Tibial nerve (tissue), 4 donors: Measurements from ENCODE around the gene STN1. TPM values are rescaled to one million over a fixed set of nuclear protein-coding genes. Genes with fewer than 3 reads are reported as not detected.

ENCODE experiments used
- DNase-seq, 2 donors: peaks; one replicate each; pipeline ENCODE4 v3.0.0-alpha.2; 2019; ENCODE audit warnings: low spot score in 2 of 2
- H3K27ac ChIP-seq, 4 donors: fragments of 200-600 bp; sonication (generic) in 3 of 4; one replicate each; pipeline ENCODE4 v1.5.1; 2017 to 2019; ENCODE audit warnings: mild to moderate bottlenecking in 1 of 4
- H3K27me3 ChIP-seq, 2 donors: fragments of 200-600 bp; sonication (generic) in 1 of 2; one replicate each; pipeline versions ENCODE4 v1.5.1 to v1.6.0; 2017 to 2019
- H3K36me3 ChIP-seq, 3 donors: fragments of 200-600 bp; sonication (generic); one replicate each; pipeline ENCODE4 v1.5.1; 2018 to 2019
- H3K4me1 ChIP-seq, 4 donors: fragments of 200-600 bp; sonication (generic) in 3 of 4; one replicate each; pipeline ENCODE4 v1.5.1; 2017 to 2019
- H3K4me3 ChIP-seq, 4 donors: fragments of 200-600 bp; sonication (generic) in 3 of 4; one replicate each; pipeline ENCODE4 v1.5.1; 2017 to 2019; ENCODE audit warnings: mild to moderate bottlenecking in 1 of 4, moderate library complexity in 1 of 4
- H3K9me3 ChIP-seq, 4 donors: fragments of 200-600 bp; sonication (generic) in 3 of 4; one replicate each; pipeline ENCODE4 v1.5.1; 2017 to 2019
- EP300 ChIP-seq, 2 donors: sonication (generic); formaldehyde crosslinking; IDR thresholded peaks; one replicate each; pipeline ENCODE4 v1.6.1; 2017; ENCODE audit warnings: antibody characterized with exemption in 2 of 2, mild to moderate bottlenecking in 1 of 2
- POLR2A ChIP-seq, 2 donors: fragments of 450-650 bp; IDR thresholded peaks; one replicate each; pipeline ENCODE4 v1.6.1; 2017; ENCODE audit warnings: antibody characterized with exemption in 2 of 2, mild to moderate bottlenecking in 2 of 2, moderate library complexity in 2 of 2
- WGBS, 2 donors: methylation state at CpG; one replicate each; pipeline ENCODE4 v1.1.5; 2018; 5-methylcytosine and 5-hydroxymethylcytosine counted together
- total RNA-seq, 4 donors: library from RNA; depleted of rRNA; stranded (reverse); fragments of >200 nt; gene quantifications; one replicate each; pipeline ENCODE4 v1.1.0, GENCODE V29; 2016
- TF ChIP-seq, protein P1 (sequence below), 5 experiments: fragments of 200-600 bp in 3 of 5; fragments of 450-650 bp in 2 of 5; sonication (generic) in 3 of 5; IDR thresholded peaks; one replicate each; pipeline ENCODE4 v1.5.1; 2016 to 2019; ENCODE audit warnings: antibody characterized with exemption in 5 of 5, mild to moderate bottlenecking in 3 of 5, moderate library complexity in 2 of 5

STN1 gene
- total RNA-seq, 4 donors from 2014 or later = 12.6 to 26.7 (median 22.1) TPM

DNA sequence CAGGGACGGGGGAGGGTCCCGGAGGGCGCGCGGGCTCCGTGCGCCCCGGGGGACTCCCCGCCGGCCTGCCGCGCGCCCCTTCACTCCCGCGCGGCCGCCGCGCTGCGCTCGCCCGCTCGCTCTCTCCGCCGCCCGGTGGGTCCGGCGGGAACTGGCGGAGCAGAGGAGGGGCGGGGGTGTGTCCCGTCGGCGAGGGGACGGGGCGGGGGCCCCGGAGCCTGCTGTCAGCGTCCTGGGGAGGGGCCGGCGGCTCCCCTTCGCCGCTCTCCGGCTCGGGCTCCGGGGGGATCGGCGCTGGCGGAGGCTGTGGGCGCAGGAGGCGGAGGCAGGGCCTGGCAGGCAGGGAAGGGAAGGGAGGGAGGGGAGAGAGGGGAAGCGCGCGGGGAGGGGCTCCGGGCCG lies 62.6 kb downstream of the STN1 start, which contains the start of gene SH3PXD2A:
Gene SH3PXD2A, minus strand, starts transcription at position 153 of the 400 bp plus-strand sequence. CDS start 310 bp downstream, outside the sequence.
- no peak for DNase-seq
- Histone ChIP-seq H3K4me1 (peaks cover 0 to 82% (median 43%) of the 10 kb centered on the region in 4 donors), H3K9me3 (no peaks in the 10 kb centered on the region), H3K4me3 (peak within 1 kb of the TSS; percentile 57 to 78 (median 69)), H3K27ac (peak within 1 kb of the TSS; percentile 78 to 97 (median 90)), H3K36me3 (no peaks in the 10 kb centered on the region), H3K27me3 (no peaks in the 10 kb centered on the region)
- peak in 1 of 2 donors; percentile 35 for TF ChIP-seq EP300 (IDR thresholded peaks at IDR 0.05)
- TF ChIP-seq, protein P1, sequence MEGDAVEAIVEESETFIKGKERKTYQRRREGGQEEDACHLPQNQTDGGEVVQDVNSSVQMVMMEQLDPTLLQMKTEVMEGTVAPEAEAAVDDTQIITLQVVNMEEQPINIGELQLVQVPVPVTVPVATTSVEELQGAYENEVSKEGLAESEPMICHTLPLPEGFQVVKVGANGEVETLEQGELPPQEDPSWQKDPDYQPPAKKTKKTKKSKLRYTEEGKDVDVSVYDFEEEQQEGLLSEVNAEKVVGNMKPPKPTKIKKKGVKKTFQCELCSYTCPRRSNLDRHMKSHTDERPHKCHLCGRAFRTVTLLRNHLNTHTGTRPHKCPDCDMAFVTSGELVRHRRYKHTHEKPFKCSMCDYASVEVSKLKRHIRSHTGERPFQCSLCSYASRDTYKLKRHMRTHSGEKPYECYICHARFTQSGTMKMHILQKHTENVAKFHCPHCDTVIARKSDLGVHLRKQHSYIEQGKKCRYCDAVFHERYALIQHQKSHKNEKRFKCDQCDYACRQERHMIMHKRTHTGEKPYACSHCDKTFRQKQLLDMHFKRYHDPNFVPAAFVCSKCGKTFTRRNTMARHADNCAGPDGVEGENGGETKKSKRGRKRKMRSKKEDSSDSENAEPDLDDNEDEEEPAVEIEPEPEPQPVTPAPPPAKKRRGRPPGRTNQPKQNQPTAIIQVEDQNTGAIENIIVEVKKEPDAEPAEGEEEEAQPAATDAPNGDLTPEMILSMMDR (IDR thresholded peaks at IDR 0.05) = peak; percentile 14 to 69 (median 45)
- TF ChIP-seq POLR2A (IDR thresholded peaks at IDR 0.05) = peak; percentile 24 to 67
- WGBS, 2 donors = 0 to 2% methylated on average over 7 to 13 of the region's 54 CpGs

- WGBS, 2 donors = 2% methylated on average over 17 to 28 of the region's 53 CpGs
- Histone ChIP-seq H3K4me3 (peak overlapping the region; percentile 57 to 78 (median 69)), H3K36me3 (no peaks in the 10 kb centered on the region), H3K27me3 (no peaks in the 10 kb centered on the region), H3K27ac (peak overlapping the region; percentile 40 to 97 (median 90)), H3K9me3 (no peaks in the 10 kb centered on the region), H3K4me1 (peaks cover 0 to 82% (median 47%) of the 10 kb centered on the region in 4 donors)
- TF ChIP-seq, protein P1 (IDR thresholded peaks at IDR 0.05) = no peak
- TF ChIP-seq EP300 (IDR thresholded peaks at IDR 0.05) (peak in 1 of 2 donors; percentile 8), POLR2A (IDR thresholded peaks at IDR 0.05) (no peak)
- no peak for DNase-seq
These were observed 63.1 kb downstream of the STN1 start for GRCh38 chr10:103854686-103855391.

GRCh38 chr10:103854265-103854685 lies 63.7 kb downstream of the STN1 start:
- Histone ChIP-seq H3K36me3 (no peaks in the 10 kb centered on the region), H3K27ac (peak overlapping the region; percentile 40 to 97 (median 90)), H3K4me1 (peaks cover 0 to 82% (median 49%) of the 10 kb centered on the region in 4 donors), H3K9me3 (no peaks in the 10 kb centered on the region), H3K27me3 (no peaks in the 10 kb centered on the region), H3K4me3 (peak overlapping the region; percentile 57 to 78 (median 69))
- 7% methylated on average over 13 of the region's 13 CpGs for WGBS, 2 donors
- TF ChIP-seq, protein P1 (IDR thresholded peaks at IDR 0.05) = no peak
- TF ChIP-seq EP300 (IDR thresholded peaks at IDR 0.05) = no peak
- TF ChIP-seq POLR2A (IDR thresholded peaks at IDR 0.05) = no peak
- DNase-seq = no peak

GRCh38 chr10:103853428-103854264 lies 64.3 kb downstream of the STN1 start:
- peaks cover 0 to 79% (median 47%) of the 10 kb centered on the region in 4 donors for H3K4me1 ChIP-seq
- no peaks in the 10 kb centered on the region for H3K9me3 ChIP-seq
- 42 to 43% methylated on average over 9 of the region's 9 CpGs for WGBS, 2 donors
- TF ChIP-seq EP300 (IDR thresholded peaks at IDR 0.05) = no peak
- no peak for TF ChIP-seq POLR2A (IDR thresholded peaks at IDR 0.05)
- TF ChIP-seq, protein P1 (IDR thresholded peaks at IDR 0.05) = no peak
- no peaks in the 10 kb centered on the region for H3K27me3 ChIP-seq
- peak overlapping the region; percentile 57 to 78 (median 69) for H3K4me3 ChIP-seq
- no peaks in the 10 kb centered on the region for H3K36me3 ChIP-seq
- DNase-seq = no peak
- peak overlapping the region; percentile 40 to 97 (median 90) for H3K27ac ChIP-seq
